Measurements from ENCODE around the gene MAPKAPK2.

- TF ChIP-seq SUZ12 (IDR thresholded peaks at IDR 0.05; ENCODE audit: extremely low read depth, insufficient read depth, insufficient read length) (no peak), ZNF274 (IDR thresholded peaks at IDR 0.05; ENCODE audit: low read depth, low read length) (no peak)
These were observed 8.9 kb downstream of the MAPKAPK2 start for GRCh38 chr1:206693592-206693991.
